Neural cell (in vitro differentiated cells): Measurements from ENCODE around the gene CADM4.

Source experiments
- CTCF ChIP-seq: fragments of 450-650 bp; IDR thresholded peaks from 2 replicates; pipeline ENCODE4 v1.5.1; 2014; ENCODE audit warnings: antibody characterized with exemption, mild to moderate bottlenecking, moderate library complexity; ENCODE audit not compliant: poor library complexity, severe bottlenecking
- EZH2 ChIP-seq: fragments of 200-600, 300-800 bp; shearing (Covaris generic), sonication (generic); IDR thresholded peaks from 2 replicates; pipeline ENCODE4 v1.6.1; 2014; ENCODE audit warnings: antibody characterized with exemption, low read length, borderline replicate concordance, mild to moderate bottlenecking; ENCODE audit not compliant: insufficient read depth, poor library complexity, severe bottlenecking
- MXI1 ChIP-seq: fragments of 450-650 bp; conservative IDR thresholded peaks from 2 replicates; pipeline ENCODE4 v1.6.1; 2014; ENCODE audit warnings: antibody characterized with exemption, mild to moderate bottlenecking; ENCODE audit not compliant: poor library complexity, severe bottlenecking
- POLR2AphosphoS5 ChIP-seq: IDR thresholded peaks from 2 replicates; pipeline ENCODE4 v1.6.1; 2012
- TAF1 ChIP-seq: IDR thresholded peaks from 2 replicates; pipeline ENCODE4 v1.6.1; 2012; ENCODE audit warnings: low read depth

GRCh38 chr19:43639519-43640423 is at the start of gene CADM4:
- no peak for TF ChIP-seq CTCF
- peak; percentile 86 for TF ChIP-seq POLR2AphosphoS5
- no peak for TF ChIP-seq EZH2
- TF ChIP-seq MXI1, result peak; percentile 68
- TF ChIP-seq TAF1, result no peak
